ENCODE data around the gene KCNQ1. TPM values are rescaled to one million over a fixed set of nuclear protein-coding genes. Genes with fewer than 3 reads are reported as not detected.

KCNQ1 gene
- total and polyA plus RNA-seq, 9 of the 15 experiments (the other 6 are each of a cell fraction or from before 2014, with no cell fraction given) = 0.44 TPM; not detected in 8

- TF ChIP-seq SAP30 (IDR thresholded peaks at IDR 0.05; ENCODE audit: borderline replicate concordance, insufficient read depth, low read depth, low read length, poor library complexity, severe bottlenecking) (no peak), ZNF146 (CRISPR knock-in tag; IDR thresholded peaks at IDR 0.05; ENCODE audit: unreplicated experiment) (no peak), ZSCAN29 (IDR thresholded peaks at IDR 0.05) (no peak), POLR2H (tag; IDR thresholded peaks at IDR 0.05; ENCODE audit: low read depth) (peak; percentile 88), PPARD (CRISPR knock-in tag; IDR thresholded peaks at IDR 0.05) (no peak), EWSR1 (IDR thresholded peaks at IDR 0.05; ENCODE audit: borderline replicate concordance, low read depth, partially characterized antibody) (no peak), ZFPM2 (CRISPR knock-in tag; IDR thresholded peaks at IDR 0.05) (no peak), MXI1 (IDR thresholded peaks at IDR 0.05; ENCODE audit: low read depth, low read length) (no peak), CTBP1 (IDR thresholded peaks at IDR 0.05; ENCODE audit: borderline replicate concordance) (peak; percentile 83), TGIF2 (CRISPR knock-in tag; IDR thresholded peaks at IDR 0.05) (no peak), LCOR (CRISPR knock-in tag; IDR thresholded peaks at IDR 0.05) (peak; percentile 86; the same call in 1 of the 2 replicates), SMAD1 (IDR thresholded peaks at IDR 0.05; ENCODE audit: low read depth, low read length, partially characterized antibody) (peak; percentile 76), SOX6 (IDR thresholded peaks at IDR 0.05) (peak; percentile 69), ZNF707 (CRISPR knock-in tag; conservative IDR thresholded peaks at IDR 0.05) (no peak), PCBP1 (IDR thresholded peaks at IDR 0.05; ENCODE audit: low read depth, low read length, poor library complexity, severe bottlenecking) (peak; percentile 27), CSDE1 (IDR thresholded peaks at IDR 0.05) (no peak), THAP7 (CRISPR knock-in tag; IDR thresholded peaks at IDR 0.05) (no peak), SREBF1 (IDR thresholded peaks at IDR 0.05; ENCODE audit: borderline replicate concordance, low read depth, low read length) (0 out of 2 replicates have a peak, but pooled peaks have one; percentile 62), XRCC4 (IDR thresholded peaks at IDR 0.05; ENCODE audit: extremely low read depth, insufficient read depth, insufficient read length) (no peak)
- TF ChIP-seq, protein P1, sequence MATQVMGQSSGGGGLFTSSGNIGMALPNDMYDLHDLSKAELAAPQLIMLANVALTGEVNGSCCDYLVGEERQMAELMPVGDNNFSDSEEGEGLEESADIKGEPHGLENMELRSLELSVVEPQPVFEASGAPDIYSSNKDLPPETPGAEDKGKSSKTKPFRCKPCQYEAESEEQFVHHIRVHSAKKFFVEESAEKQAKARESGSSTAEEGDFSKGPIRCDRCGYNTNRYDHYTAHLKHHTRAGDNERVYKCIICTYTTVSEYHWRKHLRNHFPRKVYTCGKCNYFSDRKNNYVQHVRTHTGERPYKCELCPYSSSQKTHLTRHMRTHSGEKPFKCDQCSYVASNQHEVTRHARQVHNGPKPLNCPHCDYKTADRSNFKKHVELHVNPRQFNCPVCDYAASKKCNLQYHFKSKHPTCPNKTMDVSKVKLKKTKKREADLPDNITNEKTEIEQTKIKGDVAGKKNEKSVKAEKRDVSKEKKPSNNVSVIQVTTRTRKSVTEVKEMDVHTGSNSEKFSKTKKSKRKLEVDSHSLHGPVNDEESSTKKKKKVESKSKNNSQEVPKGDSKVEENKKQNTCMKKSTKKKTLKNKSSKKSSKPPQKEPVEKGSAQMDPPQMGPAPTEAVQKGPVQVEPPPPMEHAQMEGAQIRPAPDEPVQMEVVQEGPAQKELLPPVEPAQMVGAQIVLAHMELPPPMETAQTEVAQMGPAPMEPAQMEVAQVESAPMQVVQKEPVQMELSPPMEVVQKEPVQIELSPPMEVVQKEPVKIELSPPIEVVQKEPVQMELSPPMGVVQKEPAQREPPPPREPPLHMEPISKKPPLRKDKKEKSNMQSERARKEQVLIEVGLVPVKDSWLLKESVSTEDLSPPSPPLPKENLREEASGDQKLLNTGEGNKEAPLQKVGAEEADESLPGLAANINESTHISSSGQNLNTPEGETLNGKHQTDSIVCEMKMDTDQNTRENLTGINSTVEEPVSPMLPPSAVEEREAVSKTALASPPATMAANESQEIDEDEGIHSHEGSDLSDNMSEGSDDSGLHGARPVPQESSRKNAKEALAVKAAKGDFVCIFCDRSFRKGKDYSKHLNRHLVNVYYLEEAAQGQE (IDR thresholded peaks at IDR 0.05; ENCODE audit: borderline replicate concordance) = peak; percentile 72
- TF ChIP-seq, protein P1 (CRISPR knock-in tag; IDR thresholded peaks at IDR 0.05; ENCODE audit: low read depth) = peak; percentile 80
Observed at GRCh38 chr11:2400069-2400761, 44.6 kb upstream of the KCNQ1 start, which contains the start of gene TSSC4 (continued).
